ENCODE data around the gene CLMP.
"Not testable (repeated sequence)": the region's sequence is repeated elsewhere in the genome, so short reads cannot be mapped to it uniquely, and the experiment has no call there.

CLMP gene

GRCh38 chr11:123062892-123063825, 131.9 kb downstream of the CLMP start:
- TF ChIP-seq POU6F1 (CRISPR knock-in tag; IDR thresholded peaks at IDR 0.05; ENCODE audit: borderline replicate concordance, low read depth): 0 out of 2 replicates have a peak, but pooled peaks have one; percentile 40
- TF ChIP-seq ISL1 (CRISPR knock-in tag; IDR thresholded peaks at IDR 0.05): 0 out of 2 replicates have a peak, but pooled peaks have one; percentile 9
- TF ChIP-seq RARB (CRISPR knock-in tag; IDR thresholded peaks at IDR 0.05): no peak
- TF ChIP-seq GLIS3 (CRISPR knock-in tag; IDR thresholded peaks at IDR 0.05): 0 out of 2 replicates have a peak, but pooled peaks have one; percentile 52
- TF ChIP-seq PPARA (CRISPR knock-in tag; IDR thresholded peaks at IDR 0.05; ENCODE audit: borderline replicate concordance): no peak
- TF ChIP-seq ZFP3 (CRISPR knock-in tag; IDR thresholded peaks at IDR 0.05): 0 out of 2 replicates have a peak, but pooled peaks have one; percentile 63
- TF ChIP-seq CSDC2 (CRISPR knock-in tag; IDR thresholded peaks at IDR 0.05): peak; percentile 54; the same call in 1 of the 2 replicates
- TF ChIP-seq SNAI2 (CRISPR knock-in tag; IDR thresholded peaks at IDR 0.05): no peak
- 0 out of 2 replicates have a peak, but pooled peaks have one; percentile 60 for TF ChIP-seq ZNF565 (CRISPR knock-in tag; conservative IDR thresholded peaks at IDR 0.05; ENCODE audit: low read depth)
- peak; percentile 32; the same call in 1 of the 2 replicates for TF ChIP-seq PATZ1 (CRISPR knock-in tag; IDR thresholded peaks at IDR 0.05; ENCODE audit: borderline replicate concordance)
- no peak for TF ChIP-seq ZNF70 (CRISPR knock-in tag; IDR thresholded peaks at IDR 0.05)
- TF ChIP-seq ZNF8 (CRISPR knock-in tag; IDR thresholded peaks at IDR 0.05): no peak
- no peak for TF ChIP-seq ARNTL (CRISPR knock-in tag; IDR thresholded peaks at IDR 0.05; ENCODE audit: borderline replicate concordance, low read depth)
- ATAC-seq: peak; percentile 11

GRCh38 chr11:123062158-123062891, 132.7 kb downstream of the CLMP start:
- TF ChIP-seq PATZ1 (CRISPR knock-in tag; IDR thresholded peaks at IDR 0.05; ENCODE audit: borderline replicate concordance) (peak; percentile 48; the same call in 1 of the 2 replicates), ZFP30 (CRISPR knock-in tag; IDR thresholded peaks at IDR 0.05) (no peak)
- ATAC-seq: peak; percentile 87

GRCh38 chr11:123061403-123062157, 133.5 kb downstream of the CLMP start, which contains the start of gene HSPA8:
HSPA8 (minus strand) TSS chr11:123062136; CDS start chr11:123061324, 812 bp downstream.
- ATAC-seq: peak; percentile 27
- TF ChIP-seq ZNF70 (CRISPR knock-in tag; IDR thresholded peaks at IDR 0.05) (no peak), ARNTL (CRISPR knock-in tag; IDR thresholded peaks at IDR 0.05; ENCODE audit: borderline replicate concordance, low read depth) (no peak), CSRNP3 (CRISPR knock-in tag; IDR thresholded peaks at IDR 0.05) (0 out of 2 replicates have a peak, but pooled peaks have one; percentile 15)

- TF ChIP-seq BACH2 (CRISPR knock-in tag; IDR thresholded peaks at IDR 0.05; ENCODE audit: borderline replicate concordance) (no peak), ZFP30 (CRISPR knock-in tag; IDR thresholded peaks at IDR 0.05) (no peak)
- no peak for ATAC-seq
Observed at GRCh38 chr11:123060277-123061000, 134.6 kb downstream of the CLMP start.

GRCh38 chr11:123059041-123059920, 135.8 kb downstream of the CLMP start:
- ATAC-seq: not testable (repeated sequence)

All from SK-N-SH treated with all-trans-retinoic acid at 6 μM for 48 hours (cell line).